Panc1 (cell line): ENCODE measurements around the gene MTMR11. TPM values are rescaled to one million over a fixed set of nuclear protein-coding genes. Genes with fewer than 3 reads are reported as not detected.
"Not testable (repeated sequence)": the region's sequence is repeated elsewhere in the genome, so short reads cannot be mapped to it uniquely, and the experiment has no call there.

ENCODE experiments used
- ATAC-seq: fragments of 200-7000 bp; cut with Tn5 transposase; 2 replicates; pipeline ENCODE4 v1.9.1; 2020; ENCODE audit warnings: mild to moderate bottlenecking, moderate library complexity
- BruUV-seq: library from RNA; stranded (reverse); fragments of 400-500 nt; replicated peaks from 2 replicates; lab custom pipeline; 2021; lab: Mats Ljungman, UMichigan
- CTCF ChIA-PET: fragments of 300-600 bp; sonication (Branson Sonifier 250); formaldehyde crosslinking; loops from one replicate; lab custom pipeline; 2022; ENCODE audit warnings: antibody characterized with exemption; lab: Charles Lee
- POLR2A ChIA-PET: fragments of 300-600 bp; sonication (Branson Sonifier 250); formaldehyde crosslinking; loops from one replicate; lab custom pipeline; 2022; ENCODE audit warnings: antibody characterized with exemption; lab: Charles Lee
- DNase-seq: peaks from one replicate; pipeline ENCODE4 v3.0.0-alpha.2; 2010; ENCODE audit warnings: low read depth, low spot score
- H3K27ac ChIP-seq: 2 replicates; pipeline ENCODE4 v1.5.1; 2011; ENCODE audit warnings: mild to moderate bottlenecking, low read length, inconsistent platforms
- H3K27me3 ChIP-seq: fragments of 200-500 bp; sonication (Bioruptor generic); 2 replicates; pipeline ENCODE4 v1.6.0; 2014; ENCODE audit warnings: low read length, inconsistent platforms; ENCODE audit not compliant: control insufficient read depth, insufficient read depth
- H3K36me3 ChIP-seq: fragments of 200-500 bp; sonication (Bioruptor generic); 2 replicates; pipeline ENCODE4 v1.5.1; 2014; ENCODE audit warnings: inconsistent platforms, mild to moderate bottlenecking, low read length, moderate library complexity; ENCODE audit not compliant: control insufficient read depth, insufficient read depth
- H3K4me1 ChIP-seq: 2 replicates; pipeline ENCODE4 v1.5.1; 2011; ENCODE audit warnings: inconsistent platforms, mild to moderate bottlenecking, low read length, moderate library complexity; ENCODE audit not compliant: control insufficient read depth, insufficient read depth
- H3K4me3 ChIP-seq, 2 experiments: 2 replicates each; pipeline ENCODE4 v1.5.1; 2011 to 2012; ENCODE audit warnings: low read depth in 2 of 2, low read length in 2 of 2, mild to moderate bottlenecking in 2 of 2, inconsistent platforms in 1 of 2, moderate library complexity in 1 of 2
- H3K9me3 ChIP-seq: fragments of 200-500 bp; sonication (Bioruptor generic); 2 replicates; pipeline ENCODE4 v1.5.1; 2014; ENCODE audit warnings: low read depth, mild to moderate bottlenecking, inconsistent platforms, low read length, moderate library complexity; ENCODE audit not compliant: control insufficient read depth, insufficient read depth
- CTCF ChIP-seq: fragments of 450-650 bp; IDR thresholded peaks from 2 replicates; pipeline ENCODE4 v1.5.1; 2017; ENCODE audit warnings: mild to moderate bottlenecking
- POLR2AphosphoS5 ChIP-seq: IDR thresholded peaks from 2 replicates; pipeline ENCODE4 v1.6.1; 2012; ENCODE audit warnings: mild to moderate bottlenecking, low read depth, low read length, moderate library complexity
- REST ChIP-seq, 2 experiments: IDR thresholded peaks; 2 replicates each; pipeline ENCODE4 v1.6.1; 2011 to 2012; ENCODE audit warnings: low read depth in 2 of 2, control low read depth in 1 of 2, low read length in 1 of 2, mild to moderate bottlenecking in 1 of 2, moderate library complexity in 1 of 2; ENCODE audit not compliant: insufficient read depth in 1 of 2
- SIN3A ChIP-seq: IDR thresholded peaks from 2 replicates; pipeline ENCODE4 v1.6.1; 2012; ENCODE audit warnings: low read depth, mild to moderate bottlenecking, low read length, moderate library complexity, borderline replicate concordance; ENCODE audit not compliant: insufficient read depth
- TCF7L2 ChIP-seq: IDR thresholded peaks from 2 replicates; pipeline ENCODE4 v1.6.1; 2011; ENCODE audit warnings: mild to moderate bottlenecking, low read depth, low read length, inconsistent platforms
- in situ Hi-C: cut with HindIII; loops from 2 replicates; pipeline ENCODE4 v1.10.0; 2016; ENCODE audit warnings: low sequenced_read_pairs, low pct_unique_long_range_greater_than_20kb
- intact Hi-C: fragments of 100-400 bp; cut with micrococcal nuclease; formaldehyde crosslinking; loops from one replicate; pipeline ENCODE4 v1.10.0; 2022; ENCODE audit not compliant: unreplicated experiment
- total RNA-seq: library from RNA; stranded (reverse); gene quantifications from one replicate; pipeline ENCODE4 v1.2.1, GENCODE V29; 2021; ENCODE audit not compliant: unreplicated experiment

Gene MTMR11
- total RNA-seq, 1 experiment from 2014 or later = 12.0 TPM

GRCh38 chr1:149940427-149940826, 3.7 kb upstream of the MTMR11 start:
- in situ Hi-C loops (no loop called here), intact Hi-C loops (loop anchor here (5.0 kb wide), 1 partner anchor 48 kb away; no protein-coding TSS in a partner anchor)
- Histone ChIP-seq H3K36me3 (no peaks in the 10 kb centered on the region), H3K4me3 (no peak overlapping the region), H3K27me3 (no peaks in the 10 kb centered on the region), H3K27ac (peak overlapping the region; percentile 91), H3K4me1 (peaks cover 59% of the 10 kb centered on the region), H3K9me3 (no peaks in the 10 kb centered on the region)
- ATAC-seq (no peak), DNase-seq (no peak)
- POLR2A ChIA-PET = no interaction called here
- CTCF ChIA-PET = no interaction called here
- no TSS peak for BruUV-seq
- TF ChIP-seq SIN3A (no peak), CTCF (no peak), REST (IDR thresholded peaks at IDR 0.05; ENCODE audit: insufficient read depth in 1 of 2, low read depth in 2 of 2, low read length in 1 of 2) (no peak), TCF7L2 (no peak), POLR2AphosphoS5 (no peak)

- CTCF ChIA-PET = interaction anchor here (0.7 kb wide), 1 partner anchor 636 kb away, joined by 3 read pairs; no protein-coding TSS in a partner anchor
- peak overlapping the region; percentile 91 for H3K27ac ChIP-seq
Measured at GRCh38 chr1:149938668-149939003, 2.0 kb upstream of the MTMR11 start.

GRCh38 chr1:149937759-149938158, 1.1 kb upstream of the MTMR11 start:
- ChIA-PET CTCF (interaction anchor here (0.9 kb wide), 1 partner anchor 49 kb away, joined by 4 read pairs; no protein-coding TSS in a partner anchor), POLR2A (no interaction called here)
- ATAC-seq = no peak
- intact Hi-C loops = no loop called here
- no peaks in the 10 kb centered on the region for H3K27me3 ChIP-seq
- H3K36me3 ChIP-seq = no peaks in the 10 kb centered on the region
- H3K27ac ChIP-seq = peak overlapping the region; percentile 91
- H3K4me3 ChIP-seq = peak overlapping the region in 1 of 2 experiments; percentile 94; a peak in 3 of 4 replicates
- no peaks in the 10 kb centered on the region for H3K9me3 ChIP-seq
- no peak for TF ChIP-seq CTCF
- TF ChIP-seq POLR2AphosphoS5 = no peak
- no peak for TF ChIP-seq SIN3A
- no peak for TF ChIP-seq TCF7L2
- TF ChIP-seq REST (IDR thresholded peaks at IDR 0.05; ENCODE audit: insufficient read depth in 1 of 2, low read depth in 2 of 2, low read length in 1 of 2) = no peak
- in situ Hi-C loops = no loop called here
- no TSS peak for BruUV-seq
- peaks cover 56% of the 10 kb centered on the region for H3K4me1 ChIP-seq
- DNase-seq = no peak

More at GRCh38 chr1:149938668-149939003, 2.0 kb upstream of the MTMR11 start:
- in situ Hi-C loops, intact Hi-C loops, DNase-seq, BruUV-seq, H3K36me3 ChIP-seq, H3K9me3 ChIP-seq, ATAC-seq, H3K27me3 ChIP-seq: not testable (repeated sequence)
- peak overlapping the region; percentile 29 to 57 for H3K4me3 ChIP-seq
- H3K4me1 ChIP-seq = peaks cover 59% of the 10 kb centered on the region
- POLR2A ChIA-PET = interaction anchor here (0.7 kb wide), 1 partner anchor 13 kb away, joined by 6 read pairs; no protein-coding TSS in a partner anchor
